ENCODE results near the gene CNTNAP5. TPM values are rescaled to one million over a fixed set of nuclear protein-coding genes. Genes with fewer than 3 reads are reported as not detected.

Gene CNTNAP5
- total and polyA plus RNA-seq, 2 donors (not counting 1 experiment from before 2014, with no cell fraction given): not detected

DNA sequence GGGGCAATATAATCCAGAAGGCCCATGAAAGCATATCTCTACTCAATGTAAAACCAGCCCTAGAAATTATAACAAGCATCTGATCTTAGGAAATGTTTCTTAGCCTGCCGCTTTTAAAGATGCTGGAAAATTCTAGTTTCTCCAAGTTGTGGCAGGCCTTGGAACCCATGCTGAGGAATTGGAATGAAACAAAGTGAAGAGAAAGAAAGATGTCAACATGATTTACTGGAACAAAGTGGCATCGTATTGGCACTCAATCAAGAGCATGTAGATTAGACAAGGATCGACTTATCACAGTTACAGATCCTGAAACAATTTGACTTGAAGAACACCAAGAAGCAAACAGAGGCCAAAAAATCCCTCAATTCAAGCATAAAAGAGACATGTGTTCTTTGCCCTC is 28.7 kb downstream of the CNTNAP5 start:
- ATAC-seq (ENCODE audit: low read depth): no peak
- H3K4me2 ChIP-seq (replicated peaks; ENCODE audit: low read depth, low read length, poor library complexity, severe bottlenecking): no peak overlapping the region
- H3K4me1 ChIP-seq (ENCODE audit: control insufficient read depth in 2 of 2, insufficient read depth in 2 of 2, low read length in 2 of 2): no peaks in the 10 kb centered on the region
- no peak overlapping the region for H3K4me3 ChIP-seq (ENCODE audit: control extremely low read depth in 1 of 5, extremely low read depth in 1 of 5, insufficient read depth in 1 of 5, low read depth in 2 of 5, low read length in 4 of 5)
- no peak overlapping the region for H3K27ac Mint-ChIP-seq
- 71% methylated on average over 2 of the region's 3 CpGs for WGBS (ENCODE audit: insufficient coverage)
- no peak overlapping the region for H3K27ac ChIP-seq (ENCODE audit: low read length in 2 of 2)
- no peaks in the 10 kb centered on the region for H4K20me1 ChIP-seq (ENCODE audit: control insufficient read depth, insufficient read depth, low read length, poor library complexity, severe bottlenecking)
- H3K9me3 Mint-ChIP-seq (ENCODE audit: insufficient read depth): no peaks in the 10 kb centered on the region
- POLR2A ChIA-PET: no interaction called here
- intact Hi-C loops (cut with micrococcal nuclease): no loop called here
- no peak for DNase-seq
- CTCF ChIA-PET: no interaction called here
- H2AFZ ChIP-seq (ENCODE audit: insufficient read depth, low read depth, low read length, poor library complexity, severe bottlenecking): no peak overlapping the region
- no peaks in the 10 kb centered on the region for H3K4me1 Mint-ChIP-seq
- H3K36me3 ChIP-seq (replicated peaks in 1 of 2; ENCODE audit: control extremely low read depth in 1 of 2, control insufficient read depth in 1 of 2, extremely low read depth in 1 of 2, insufficient read depth in 2 of 2, low read length in 1 of 2): no peaks in the 10 kb centered on the region
- no peaks in the 10 kb centered on the region for H3K79me2 ChIP-seq (ENCODE audit: control insufficient read depth, insufficient read depth, low read length)
- TF ChIP-seq, protein P1, sequence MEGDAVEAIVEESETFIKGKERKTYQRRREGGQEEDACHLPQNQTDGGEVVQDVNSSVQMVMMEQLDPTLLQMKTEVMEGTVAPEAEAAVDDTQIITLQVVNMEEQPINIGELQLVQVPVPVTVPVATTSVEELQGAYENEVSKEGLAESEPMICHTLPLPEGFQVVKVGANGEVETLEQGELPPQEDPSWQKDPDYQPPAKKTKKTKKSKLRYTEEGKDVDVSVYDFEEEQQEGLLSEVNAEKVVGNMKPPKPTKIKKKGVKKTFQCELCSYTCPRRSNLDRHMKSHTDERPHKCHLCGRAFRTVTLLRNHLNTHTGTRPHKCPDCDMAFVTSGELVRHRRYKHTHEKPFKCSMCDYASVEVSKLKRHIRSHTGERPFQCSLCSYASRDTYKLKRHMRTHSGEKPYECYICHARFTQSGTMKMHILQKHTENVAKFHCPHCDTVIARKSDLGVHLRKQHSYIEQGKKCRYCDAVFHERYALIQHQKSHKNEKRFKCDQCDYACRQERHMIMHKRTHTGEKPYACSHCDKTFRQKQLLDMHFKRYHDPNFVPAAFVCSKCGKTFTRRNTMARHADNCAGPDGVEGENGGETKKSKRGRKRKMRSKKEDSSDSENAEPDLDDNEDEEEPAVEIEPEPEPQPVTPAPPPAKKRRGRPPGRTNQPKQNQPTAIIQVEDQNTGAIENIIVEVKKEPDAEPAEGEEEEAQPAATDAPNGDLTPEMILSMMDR (IDR thresholded peaks at IDR 0.05): no peak
- no peak for TF ChIP-seq EZH2 (IDR thresholded peaks at IDR 0.05; ENCODE audit: borderline replicate concordance, insufficient read depth, low read depth, low read length, poor library complexity, severe bottlenecking)
- no peak overlapping the region for H3K9ac ChIP-seq (ENCODE audit: low read length)
- no peak overlapping the region for H3K4me3 Mint-ChIP-seq
- H3K27me3 Mint-ChIP-seq: no peaks in the 10 kb centered on the region
- H3K27me3 ChIP-seq (replicated peaks in 1 of 4; ENCODE audit: control extremely low read depth in 1 of 4, control insufficient read depth in 3 of 4, insufficient read depth in 4 of 4, low read length in 3 of 4): no peaks in the 10 kb centered on the region
- H3K9me3 ChIP-seq (ENCODE audit: control extremely low read depth in 1 of 3, control insufficient read depth in 2 of 3, insufficient read depth in 1 of 3, low read length in 2 of 3): no peaks in the 10 kb centered on the region

DNA sequence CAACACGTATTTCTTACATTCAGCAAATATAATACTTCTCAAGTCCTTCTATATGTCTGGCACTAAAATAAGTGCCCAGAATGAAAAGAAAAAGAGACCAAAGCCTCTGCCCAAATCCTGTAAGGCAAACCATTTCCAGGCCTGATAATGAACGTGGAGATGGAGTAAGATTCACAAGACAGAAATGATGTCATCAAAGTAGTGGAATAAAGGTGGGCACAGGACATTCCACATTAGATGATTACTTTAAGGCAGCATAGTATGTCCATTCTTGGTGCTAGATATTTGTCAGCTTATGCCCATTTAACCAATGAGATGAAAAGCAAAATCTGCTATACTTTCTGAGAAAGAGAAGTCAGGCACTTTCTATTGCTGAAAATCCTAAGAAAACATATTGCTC is 38.5 kb downstream of the CNTNAP5 start:
- no peak overlapping the region for H3K9ac ChIP-seq (ENCODE audit: low read length)
- no peak overlapping the region for H3K27ac ChIP-seq (ENCODE audit: low read length in 2 of 2)
- no peak overlapping the region for H3K4me3 Mint-ChIP-seq
- H3K9me3 Mint-ChIP-seq (ENCODE audit: insufficient read depth): peaks cover 3% of the 10 kb centered on the region
- H2AFZ ChIP-seq (ENCODE audit: insufficient read depth, low read depth, low read length, poor library complexity, severe bottlenecking): no peak overlapping the region
- ATAC-seq (ENCODE audit: low read depth): no peak
- no peaks in the 10 kb centered on the region for H4K20me1 ChIP-seq (ENCODE audit: control insufficient read depth, insufficient read depth, low read length, poor library complexity, severe bottlenecking)
- H3K27me3 ChIP-seq (replicated peaks in 1 of 4; ENCODE audit: control extremely low read depth in 1 of 4, control insufficient read depth in 3 of 4, insufficient read depth in 4 of 4, low read length in 3 of 4): no peaks in the 10 kb centered on the region
- H3K27me3 Mint-ChIP-seq: no peaks in the 10 kb centered on the region
- H3K27ac Mint-ChIP-seq: no peak overlapping the region
- intact Hi-C loops (cut with micrococcal nuclease): no loop called here
- H3K79me2 ChIP-seq (ENCODE audit: control insufficient read depth, insufficient read depth, low read length): no peaks in the 10 kb centered on the region
- no peaks in the 10 kb centered on the region for H3K4me1 Mint-ChIP-seq
- TF ChIP-seq EZH2 (IDR thresholded peaks at IDR 0.05; ENCODE audit: borderline replicate concordance, insufficient read depth, low read depth, low read length, poor library complexity, severe bottlenecking): no peak
- TF ChIP-seq, protein P1 (IDR thresholded peaks at IDR 0.05): no peak
- H3K4me1 ChIP-seq (ENCODE audit: control insufficient read depth in 2 of 2, insufficient read depth in 2 of 2, low read length in 2 of 2): no peaks in the 10 kb centered on the region
- no peaks in the 10 kb centered on the region for H3K9me3 ChIP-seq (ENCODE audit: control extremely low read depth in 1 of 3, control insufficient read depth in 2 of 3, insufficient read depth in 1 of 3, low read length in 2 of 3)
- no peak for DNase-seq
- WGBS (ENCODE audit: insufficient coverage): 80% methylated on average over 1 of the region's 2 CpGs
- POLR2A ChIA-PET: no interaction called here
- CTCF ChIA-PET: no interaction called here
- H3K4me3 ChIP-seq (ENCODE audit: control extremely low read depth in 1 of 5, extremely low read depth in 1 of 5, insufficient read depth in 1 of 5, low read depth in 2 of 5, low read length in 4 of 5): no peak overlapping the region
- no peak overlapping the region for H3K4me2 ChIP-seq (replicated peaks; ENCODE audit: low read depth, low read length, poor library complexity, severe bottlenecking)
- no peaks in the 10 kb centered on the region for H3K36me3 ChIP-seq (replicated peaks in 1 of 2; ENCODE audit: control extremely low read depth in 1 of 2, control insufficient read depth in 1 of 2, extremely low read depth in 1 of 2, insufficient read depth in 2 of 2, low read length in 1 of 2)
